CD1c-positive myeloid dendritic cell (primary cell): Measurements from ENCODE around the gene DMAC2L.
"Not testable (repeated sequence)": the region's sequence is repeated elsewhere in the genome, so short reads cannot be mapped to it uniquely, and the experiment has no call there.

Experiments used
- DNase-seq: peaks from one replicate; pipeline ENCODE4 v3.0.0-alpha.2; 2016; ENCODE audit errors: extremely low spot score

The DMAC2L gene

DNA sequence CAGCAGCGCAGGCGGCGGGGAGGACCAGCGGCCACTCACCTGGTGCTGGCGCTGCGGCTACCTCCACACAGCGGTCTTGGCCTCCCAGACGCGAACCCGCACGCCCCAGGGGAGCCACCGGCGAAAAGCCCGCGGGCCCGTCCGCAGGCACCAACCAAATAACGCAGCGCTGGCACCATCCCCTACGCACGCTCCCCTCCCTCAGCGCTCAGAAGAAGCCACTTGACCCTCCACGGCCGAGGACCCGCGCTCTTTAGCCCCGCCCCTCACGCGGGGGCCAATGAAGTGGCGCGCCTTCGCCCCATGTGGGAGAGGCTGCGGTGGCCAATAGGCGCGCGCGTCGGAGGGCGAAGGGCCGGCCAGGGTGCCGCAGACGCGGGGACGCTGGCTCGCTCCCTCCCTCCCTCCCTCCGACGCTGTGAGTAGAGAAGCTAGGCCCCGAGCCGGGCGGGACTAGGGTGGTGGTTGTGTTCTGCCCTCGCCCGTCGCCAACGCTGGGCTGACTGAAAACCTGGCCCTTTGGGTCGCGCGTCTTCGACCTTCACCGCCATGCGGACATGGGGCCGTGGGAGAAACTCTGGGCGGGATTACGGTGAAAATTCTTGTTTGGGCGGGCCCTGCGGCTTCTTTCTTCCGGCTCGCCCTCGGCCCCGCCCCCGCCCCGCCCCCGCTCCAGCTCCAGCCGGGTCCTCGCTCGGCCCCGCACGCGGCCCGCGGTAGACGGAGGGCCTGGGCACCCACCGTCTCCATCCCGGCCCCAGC, at the start of gene DMAC2L, which contains the start of gene L2HGDH:
TSS of gene DMAC2L (plus strand) at position 353 of the 762 bp plus-strand sequence. CDS start 9,164 bp downstream, outside the sequence.
TSS of gene L2HGDH (minus strand) at position 258 of the 762 bp plus-strand sequence. CDS start at position 179, 79 bp downstream.
- peak; percentile 98 for DNase-seq

GRCh38 chr14:50262865-50263264, 49.3 kb upstream of the DMAC2L start:
- no peak for DNase-seq

DNA sequence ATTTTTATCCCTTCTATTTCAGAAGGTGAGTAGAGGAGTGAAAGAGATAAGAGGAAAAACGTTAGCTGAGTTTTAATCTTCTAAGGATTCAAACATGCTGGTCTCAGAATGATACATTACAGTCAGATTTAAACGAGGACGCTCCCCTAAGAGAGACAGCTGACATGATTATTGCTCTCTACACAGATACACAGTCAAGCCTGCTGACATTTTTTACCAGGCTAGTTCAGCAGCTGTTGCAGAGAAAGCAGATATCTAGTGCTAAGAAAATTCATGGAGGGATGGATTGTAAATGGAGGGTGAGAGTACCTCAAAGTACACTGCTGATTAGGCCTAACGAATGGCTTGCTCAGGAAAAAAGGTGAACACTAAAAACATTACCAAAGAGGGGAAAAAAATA, 48.8 kb upstream of the DMAC2L start:
- DNase-seq: no peak

DNA sequence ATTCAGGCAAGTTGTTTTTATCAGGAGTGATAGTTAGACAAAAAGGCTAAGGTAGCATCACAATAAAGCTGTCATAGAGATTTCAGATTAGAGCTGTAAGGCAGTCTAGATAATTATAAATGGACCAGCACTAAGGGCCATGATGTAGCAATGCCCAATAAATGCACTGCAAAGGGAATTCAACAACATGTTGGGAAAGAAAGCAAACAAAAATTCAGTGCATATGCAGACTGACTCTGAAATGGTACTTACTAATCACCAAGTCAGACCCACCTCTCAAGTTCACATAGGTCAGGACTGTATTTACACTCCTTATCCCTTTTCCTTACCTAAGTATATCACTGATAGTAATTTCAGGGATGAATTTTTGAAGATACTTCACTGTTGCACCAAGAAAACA, 47.1 kb upstream of the DMAC2L start:
- DNase-seq: no peak

- DNase-seq: no peak
These were observed 41.2 kb upstream of the DMAC2L start for GRCh38 chr14:50270932-50271331.

- DNase-seq: no peak
These were observed 39.6 kb upstream of the DMAC2L start for GRCh38 chr14:50272498-50272897.

DNA sequence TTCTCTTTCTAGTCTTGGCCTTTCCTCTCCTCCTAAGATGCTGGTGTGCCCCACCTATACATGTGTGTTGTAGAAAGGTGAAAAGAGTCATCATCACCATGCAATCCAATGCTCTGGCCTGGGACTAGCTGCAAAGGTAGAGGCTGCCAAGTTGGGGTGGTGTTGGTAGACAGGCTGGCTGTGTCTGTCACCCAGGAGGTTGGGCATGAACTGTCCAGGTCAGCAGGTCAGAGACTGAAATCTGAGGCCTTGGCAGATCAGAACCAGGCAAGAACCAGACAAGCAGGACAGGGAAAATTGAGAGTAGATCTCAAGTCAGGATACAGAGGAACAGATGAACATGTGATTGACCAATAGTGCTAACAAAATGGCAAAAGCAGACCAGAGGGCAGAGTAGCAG, 26.3 kb upstream of the DMAC2L start:
- DNase-seq: no peak

DNA sequence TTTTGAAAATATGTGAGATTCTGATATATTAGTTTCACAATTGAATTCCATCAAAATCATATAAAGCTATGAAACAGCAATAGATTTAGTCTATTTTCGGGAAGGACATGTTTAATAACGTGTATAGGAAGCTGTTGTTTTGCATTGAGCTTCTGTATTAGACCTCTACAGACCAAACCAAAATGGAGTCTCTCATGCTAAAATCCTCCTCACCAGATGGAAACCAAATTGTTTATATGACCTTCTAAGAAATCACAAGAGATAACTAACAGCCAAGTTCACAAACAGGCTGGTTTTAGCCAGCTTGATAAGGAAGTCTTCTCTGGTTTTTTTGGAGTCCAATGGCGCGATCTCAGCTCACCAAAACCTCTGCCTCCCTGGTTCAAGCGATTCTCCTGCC, 24.0 kb upstream of the DMAC2L start:
- no peak for DNase-seq

DNA sequence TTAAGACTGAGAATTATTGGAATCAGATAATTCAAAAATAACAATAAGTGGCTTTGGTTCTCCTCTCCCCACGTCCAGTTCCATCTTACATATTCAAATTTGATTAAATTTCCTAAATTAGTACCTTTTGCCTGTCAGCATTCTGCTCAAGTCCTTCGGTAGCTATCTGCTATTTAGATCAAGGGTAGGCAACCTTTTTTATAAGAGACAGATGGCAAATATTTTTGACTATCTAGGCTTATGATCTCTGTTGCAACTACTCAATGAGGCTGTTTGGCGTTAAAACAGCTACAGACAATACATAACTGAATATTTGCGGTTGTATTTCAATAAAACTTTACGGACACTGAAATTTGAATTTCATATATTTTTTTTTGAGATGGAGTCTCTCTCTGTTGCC, 21.8 kb upstream of the DMAC2L start:
- no peak for DNase-seq

- DNase-seq: no peak
These were observed 12.5 kb upstream of the DMAC2L start for GRCh38 chr14:50299585-50299984.

- no peak for DNase-seq
These were observed 10.2 kb upstream of the DMAC2L start for GRCh38 chr14:50301914-50302313.

GRCh38 chr14:50303744-50304471, 8.2 kb upstream of the DMAC2L start:
- peak; percentile 41 for DNase-seq

DNA sequence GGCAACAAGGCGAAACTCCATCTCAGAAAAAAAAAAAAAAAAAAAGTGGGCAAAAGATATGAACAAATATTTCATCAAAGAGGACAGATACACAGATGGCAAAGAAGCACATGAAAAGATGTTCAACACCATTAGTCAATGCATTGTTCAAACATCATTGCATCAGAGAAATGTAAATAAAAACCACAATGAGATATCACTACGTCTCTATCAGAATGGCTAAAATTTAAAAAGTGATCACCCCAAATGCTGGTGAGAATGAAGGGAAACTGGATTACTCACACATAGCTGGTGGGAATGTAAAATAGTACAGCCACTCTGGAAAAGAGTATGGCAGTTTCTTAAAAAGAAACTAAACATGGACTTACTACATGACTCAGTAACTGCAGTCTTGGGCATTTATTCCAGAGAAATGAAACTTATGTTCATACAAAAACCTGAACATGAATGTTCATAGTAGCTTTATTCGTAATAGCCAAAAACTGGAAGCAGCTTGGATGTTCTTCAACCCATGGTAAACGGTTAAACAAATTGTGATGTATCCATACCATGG, 3.7 kb upstream of the DMAC2L start:
- no peak for DNase-seq

GRCh38 chr14:50310445-50310844, 1.7 kb upstream of the DMAC2L start:
- no peak for DNase-seq

DNA sequence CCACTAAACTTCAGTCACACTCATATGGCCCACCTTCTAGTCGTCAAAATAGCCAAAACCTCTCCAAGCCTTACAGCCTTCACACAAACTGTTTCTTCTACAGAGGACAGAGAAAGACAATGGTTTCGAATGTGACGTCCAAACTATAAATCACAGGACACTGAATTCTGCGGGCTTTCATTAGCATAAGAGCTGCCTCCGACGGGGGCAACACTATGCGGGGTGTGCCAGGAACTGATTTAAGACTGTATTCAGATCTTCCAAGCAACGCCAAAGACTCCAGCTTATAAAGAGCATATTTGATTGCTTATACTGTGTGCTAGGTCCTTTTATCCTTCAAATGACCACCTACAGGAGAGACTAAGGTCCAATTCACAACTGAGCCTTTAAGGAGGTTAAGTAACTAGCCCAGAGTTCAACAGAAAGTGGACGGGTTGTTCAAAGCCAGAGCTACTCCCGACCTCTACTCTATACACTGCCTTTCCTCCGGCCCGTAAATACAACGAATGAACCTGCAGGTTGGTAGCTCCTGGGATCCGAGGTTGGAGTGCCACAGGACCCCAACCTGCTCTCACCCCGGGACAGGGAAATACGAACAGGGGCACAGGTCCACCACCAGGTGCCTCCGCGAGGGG, 670 bp upstream of the DMAC2L start:
- no peak for DNase-seq

DNA sequence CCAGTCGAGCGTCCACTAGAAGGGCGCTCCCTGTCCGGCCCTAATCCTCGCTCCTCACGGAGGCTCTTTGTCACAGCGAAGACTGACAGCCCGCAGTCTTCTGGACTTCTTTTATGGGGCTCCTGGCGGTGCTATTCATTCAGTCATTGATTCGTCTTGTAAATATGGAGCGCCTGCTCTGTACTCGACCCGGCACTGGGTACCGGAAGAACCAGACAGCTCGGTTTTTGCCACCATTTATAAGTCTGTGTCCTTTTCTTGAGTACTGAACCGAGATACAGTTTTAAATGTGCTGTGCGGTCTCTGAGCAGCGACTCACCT, 570 bp downstream of the DMAC2L start:
- no peak for DNase-seq

DNA sequence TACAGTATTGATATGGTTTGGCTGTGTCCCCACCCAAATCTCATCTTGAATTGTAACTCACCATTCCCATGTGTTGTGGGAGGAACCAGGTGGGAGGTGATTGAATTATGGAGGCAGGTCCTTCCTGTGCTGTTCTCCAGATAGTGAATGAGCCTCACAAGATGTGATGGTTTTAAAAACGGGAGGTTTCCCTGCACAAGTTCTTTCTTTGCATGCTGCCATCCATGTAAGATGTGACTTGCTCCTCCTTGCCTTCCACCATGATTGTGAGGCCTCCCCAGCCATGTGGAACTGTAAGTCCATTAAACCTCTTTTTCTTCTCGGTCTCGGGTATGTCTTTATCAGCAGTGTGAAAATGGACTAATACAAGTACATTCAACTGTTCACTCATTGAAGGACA, 2.0 kb downstream of the DMAC2L start:
- DNase-seq: not testable (repeated sequence)

DNA sequence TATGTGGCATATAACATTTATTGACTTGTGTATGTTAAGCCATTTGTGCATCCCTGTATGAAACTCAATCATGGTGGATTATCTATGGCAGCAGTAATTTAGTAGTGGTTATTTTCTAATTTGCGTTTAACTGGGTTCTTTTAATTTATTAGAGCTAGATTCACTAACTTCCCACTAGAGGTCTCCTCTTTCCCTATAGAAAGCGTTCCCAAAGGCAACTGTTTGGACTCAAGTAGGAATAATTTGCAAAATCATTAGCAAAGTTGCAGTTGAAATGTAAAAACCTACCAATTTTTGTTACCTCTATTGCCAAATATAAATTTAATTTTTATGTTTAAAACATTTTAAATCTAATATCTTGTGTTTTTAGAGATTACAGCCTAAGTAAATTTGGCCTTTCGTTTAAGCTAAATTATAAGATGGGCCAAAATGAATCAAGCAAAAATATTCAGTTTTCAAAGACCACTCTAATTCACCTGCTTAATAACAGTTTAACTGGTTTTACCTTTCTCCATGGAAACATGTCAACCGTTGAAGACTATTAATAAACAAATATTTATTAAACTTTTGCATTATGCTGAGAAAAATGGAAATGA, 6.0 kb downstream of the DMAC2L start:
- DNase-seq: peak; percentile 32

DNA sequence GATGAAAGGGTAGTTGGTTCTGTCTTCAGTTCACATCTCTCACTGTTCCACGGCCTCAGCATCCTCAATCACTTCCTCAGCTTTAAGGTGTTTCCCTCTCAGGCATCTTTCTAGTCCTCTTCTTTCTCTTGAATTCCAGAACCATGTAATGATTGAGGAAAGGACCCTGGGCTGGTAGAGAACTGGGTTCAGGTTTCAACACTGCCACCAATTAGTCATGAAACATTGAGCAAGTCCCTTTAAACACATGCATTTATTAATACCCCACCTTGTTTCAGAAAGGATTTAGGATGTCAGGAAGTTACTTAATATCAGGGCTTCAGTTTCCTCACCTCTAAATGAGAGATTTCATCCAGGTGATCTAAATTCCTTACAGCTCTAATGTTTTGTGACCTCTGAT, 7.2 kb downstream of the DMAC2L start:
- DNase-seq: no peak

GRCh38 chr14:50319721-50320120, 7.6 kb downstream of the DMAC2L start:
- no peak for DNase-seq

GRCh38 chr14:50320283-50320682, 8.2 kb downstream of the DMAC2L start:
- DNase-seq: no peak

GRCh38 chr14:50321009-50321660, 9.0 kb downstream of the DMAC2L start:
- peak; percentile 85 for DNase-seq
